ENCODE measurements around the gene CCDC15. TPM values are rescaled to one million over a fixed set of nuclear protein-coding genes. Genes with fewer than 3 reads are reported as not detected.

The CCDC15 gene
- total RNA-seq, 2 donors from 2014 or later = 0.91 to 1.3 TPM

DNA sequence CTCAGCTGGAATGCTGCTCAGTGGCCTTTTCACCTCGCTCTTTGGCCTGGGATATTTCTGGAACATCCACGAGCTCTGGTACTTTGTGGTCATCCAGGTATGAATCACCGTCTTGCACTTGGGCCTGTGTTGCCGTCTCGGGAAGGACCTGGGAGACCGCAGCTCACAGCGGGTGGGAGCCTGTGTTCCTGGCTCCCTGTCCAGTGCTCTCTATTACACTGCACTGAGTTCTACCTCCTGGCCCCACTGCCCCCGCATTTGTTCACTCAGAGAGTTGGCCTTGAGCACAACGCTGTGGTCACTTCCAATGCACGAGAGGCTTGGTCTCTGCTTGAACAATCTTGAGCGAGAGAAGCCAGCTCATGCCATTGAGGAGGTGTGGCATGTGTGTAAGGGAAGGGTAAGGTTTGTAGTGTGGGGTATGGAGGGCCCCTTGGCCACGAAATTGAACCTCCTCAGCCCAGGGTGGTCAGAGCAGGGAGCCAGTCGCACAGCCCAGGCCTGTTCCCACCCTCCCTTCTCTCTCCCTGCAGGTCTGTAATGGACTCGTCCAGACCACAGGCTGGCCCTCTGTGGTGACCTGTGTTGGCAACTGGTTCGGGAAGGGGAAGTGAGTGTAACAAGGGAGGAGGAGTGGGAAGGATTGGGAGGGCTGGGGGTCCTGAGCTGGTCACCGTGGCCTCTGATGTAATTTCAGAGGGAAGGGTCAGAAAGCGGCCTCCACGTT is 125.3 kb downstream of the CCDC15 start:
- H3K4me1 Mint-ChIP-seq = peaks cover under 1% of the 10 kb centered on the region
- H3K36me3 Mint-ChIP-seq (ENCODE audit: low read depth) = peaks cover 5% of the 10 kb centered on the region
- no peaks in the 10 kb centered on the region for H3K9me3 ChIP-seq (ENCODE audit: control insufficient read depth, low read length, poor library complexity, severe bottlenecking)
- H3K27me3 Mint-ChIP-seq = peaks cover 49% of the 10 kb centered on the region
- no peak overlapping the region for H3K4me3 Mint-ChIP-seq
- ATAC-seq = no peak
- no peak for DNase-seq
- H3K27ac Mint-ChIP-seq = no peak overlapping the region

- H3K9me3 ChIP-seq (ENCODE audit: control insufficient read depth, low read length, poor library complexity, severe bottlenecking) = no peaks in the 10 kb centered on the region
- DNase-seq (no peak), ATAC-seq (no peak)
- Mint-ChIP-seq H3K4me1 (no peaks in the 10 kb centered on the region), H3K27ac (no peak overlapping the region), H3K4me3 (no peak overlapping the region), H3K36me3 (ENCODE audit: low read depth) (peaks cover 5% of the 10 kb centered on the region), H3K27me3 (peaks cover 47% of the 10 kb centered on the region)
Measured at GRCh38 chr11:125079878-125080530, 126.0 kb downstream of the CCDC15 start.

DNA sequence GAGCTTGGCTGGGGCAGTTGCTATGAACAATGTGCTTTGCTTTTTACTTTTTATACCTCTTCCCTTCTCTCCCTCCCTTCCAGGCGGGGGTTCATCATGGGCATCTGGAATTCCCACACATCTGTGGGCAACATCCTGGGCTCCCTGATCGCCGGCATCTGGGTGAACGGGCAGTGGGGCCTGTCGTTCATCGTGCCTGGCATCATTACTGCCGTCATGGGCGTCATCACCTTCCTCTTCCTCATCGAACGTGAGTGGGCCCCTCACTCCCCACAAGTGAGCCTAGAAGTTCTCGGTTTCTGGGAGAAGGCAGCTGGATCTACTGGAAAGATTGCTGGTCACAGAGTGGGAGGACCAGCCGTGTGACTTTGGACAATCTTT is 126.5 kb downstream of the CCDC15 start:
- no peaks in the 10 kb centered on the region for H3K9me3 ChIP-seq (ENCODE audit: control insufficient read depth, low read length, poor library complexity, severe bottlenecking)
- Mint-ChIP-seq H3K4me3 (peak overlapping the region; percentile 49), H3K27ac (no peak overlapping the region), H3K27me3 (peaks cover 52% of the 10 kb centered on the region), H3K4me1 (no peaks in the 10 kb centered on the region), H3K36me3 (ENCODE audit: low read depth) (peaks cover 5% of the 10 kb centered on the region)
- DNase-seq = no peak
- ATAC-seq = no peak

GRCh38 chr11:125081098-125081798 is 127.2 kb downstream of the CCDC15 start:
- no peak for ATAC-seq
- H3K9me3 ChIP-seq (ENCODE audit: control insufficient read depth, low read length, poor library complexity, severe bottlenecking) = no peaks in the 10 kb centered on the region
- H3K27ac Mint-ChIP-seq = no peak overlapping the region
- peaks cover 5% of the 10 kb centered on the region for H3K36me3 Mint-ChIP-seq (ENCODE audit: low read depth)
- peaks cover 57% of the 10 kb centered on the region for H3K27me3 Mint-ChIP-seq
- no peak for DNase-seq
- H3K4me1 Mint-ChIP-seq = no peaks in the 10 kb centered on the region
- H3K4me3 Mint-ChIP-seq = no peak overlapping the region

DNA sequence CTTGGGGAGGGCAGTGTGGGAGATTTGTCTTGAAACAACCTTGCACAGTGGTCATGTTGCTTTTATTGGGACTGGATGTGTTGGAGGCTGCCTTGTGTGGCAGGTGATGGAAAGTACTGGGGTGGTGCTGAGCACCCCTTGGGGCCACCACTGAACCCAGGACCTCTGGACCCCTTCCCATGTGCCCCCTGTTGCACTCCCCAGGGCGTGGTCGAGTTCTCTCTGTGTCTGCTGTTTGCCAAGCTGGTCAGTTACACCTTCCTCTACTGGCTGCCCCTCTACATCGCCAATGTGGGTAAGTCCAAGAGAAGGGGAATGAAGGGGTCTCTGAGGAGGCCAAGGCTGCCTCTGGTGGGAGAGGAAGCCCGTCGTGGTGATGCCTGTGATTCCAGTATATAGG is 128.0 kb downstream of the CCDC15 start:
- Mint-ChIP-seq H3K4me3 (no peak overlapping the region), H3K36me3 (ENCODE audit: low read depth) (peaks cover 5% of the 10 kb centered on the region), H3K27me3 (peaks cover 53% of the 10 kb centered on the region), H3K4me1 (no peaks in the 10 kb centered on the region), H3K27ac (no peak overlapping the region)
- ATAC-seq (no peak), DNase-seq (no peak)
- H3K9me3 ChIP-seq (ENCODE audit: control insufficient read depth, low read length, poor library complexity, severe bottlenecking) = no peaks in the 10 kb centered on the region

GRCh38 chr11:125082611-125083311 is 128.8 kb downstream of the CCDC15 start:
- ATAC-seq (no peak), DNase-seq (no peak)
- H3K36me3 Mint-ChIP-seq (ENCODE audit: low read depth) = peaks cover 3% of the 10 kb centered on the region
- no peak overlapping the region for H3K4me3 Mint-ChIP-seq
- H3K4me1 Mint-ChIP-seq = no peaks in the 10 kb centered on the region
- peaks cover 46% of the 10 kb centered on the region for H3K27me3 Mint-ChIP-seq
- no peak overlapping the region for H3K27ac Mint-ChIP-seq
- no peaks in the 10 kb centered on the region for H3K9me3 ChIP-seq (ENCODE audit: control insufficient read depth, low read length, poor library complexity, severe bottlenecking)

DNA sequence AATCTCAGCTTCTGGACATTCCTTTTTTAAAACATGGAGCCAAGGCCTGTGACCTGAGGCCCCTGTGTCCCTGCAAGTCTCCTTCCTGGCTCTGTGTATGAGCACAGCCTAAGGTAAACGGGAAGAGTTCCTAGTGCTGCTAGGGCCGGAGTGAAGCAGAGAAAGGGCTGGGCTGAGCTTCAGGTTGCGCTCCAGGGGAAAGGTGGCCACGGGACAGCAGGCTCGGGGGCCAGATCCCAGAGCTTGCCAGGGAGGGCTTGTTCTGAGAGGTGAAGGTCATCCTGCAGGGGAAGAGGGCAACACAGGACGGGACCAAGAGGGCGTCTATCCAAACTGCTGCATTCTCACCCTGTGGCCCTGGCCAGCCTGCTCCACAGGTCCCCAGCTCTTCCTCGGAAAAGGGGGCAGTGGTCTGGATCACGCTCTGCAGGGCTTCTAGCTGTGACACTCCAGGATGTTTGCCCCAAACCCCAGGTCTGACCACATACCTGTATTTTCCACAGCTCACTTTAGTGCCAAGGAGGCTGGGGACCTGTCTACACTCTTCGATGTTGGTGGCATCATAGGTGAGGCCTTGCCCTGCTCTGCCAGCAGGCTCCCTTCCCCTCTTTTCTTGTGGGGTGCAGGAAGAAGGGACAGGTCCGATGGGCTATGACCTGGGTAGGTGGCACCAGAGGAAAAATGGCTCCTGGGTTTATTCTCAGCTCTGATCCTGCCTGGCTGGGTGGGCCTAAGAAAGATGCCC is 129.5 kb downstream of the CCDC15 start:
- H3K9me3 ChIP-seq (ENCODE audit: control insufficient read depth, low read length, poor library complexity, severe bottlenecking) = no peaks in the 10 kb centered on the region
- ATAC-seq (no peak), DNase-seq (no peak)
- Mint-ChIP-seq H3K36me3 (ENCODE audit: low read depth) (no peaks in the 10 kb centered on the region), H3K27me3 (peaks cover 39% of the 10 kb centered on the region), H3K27ac (no peak overlapping the region), H3K4me3 (no peak overlapping the region), H3K4me1 (no peaks in the 10 kb centered on the region)

DNA sequence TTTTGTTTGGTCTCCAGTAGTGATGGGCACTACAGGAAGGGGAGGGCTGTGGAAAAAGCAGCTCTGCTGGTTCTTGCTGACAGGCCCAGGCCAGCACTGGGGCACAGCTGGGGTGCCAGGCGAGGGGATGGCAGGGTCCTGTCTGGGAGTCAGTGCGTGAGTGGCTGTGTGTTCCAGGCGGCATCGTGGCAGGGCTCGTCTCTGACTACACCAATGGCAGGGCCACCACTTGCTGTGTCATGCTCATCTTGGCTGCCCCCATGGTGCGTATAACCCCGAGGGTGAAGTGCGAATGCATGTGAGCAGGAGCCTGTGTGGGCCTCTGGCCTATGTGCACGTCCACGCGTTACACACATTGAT is 130.0 kb downstream of the CCDC15 start:
- no peak overlapping the region for H3K27ac Mint-ChIP-seq

GRCh38 chr11:125084761-125085231 is 130.8 kb downstream of the CCDC15 start:
- ATAC-seq (no peak), DNase-seq (no peak)
- H3K4me3 Mint-ChIP-seq = no peak overlapping the region
- H3K4me1 Mint-ChIP-seq = no peaks in the 10 kb centered on the region
- no peaks in the 10 kb centered on the region for H3K36me3 Mint-ChIP-seq (ENCODE audit: low read depth)
- H3K9me3 ChIP-seq (ENCODE audit: control insufficient read depth, low read length, poor library complexity, severe bottlenecking) = no peaks in the 10 kb centered on the region
- no peak overlapping the region for H3K27ac Mint-ChIP-seq
- H3K27me3 Mint-ChIP-seq = peaks cover 29% of the 10 kb centered on the region

More for the DNA sequence above, 130.0 kb downstream of the CCDC15 start:
- no peak for ATAC-seq
- DNase-seq = no peak
- Mint-ChIP-seq H3K4me1 (no peaks in the 10 kb centered on the region), H3K4me3 (no peak overlapping the region), H3K36me3 (ENCODE audit: low read depth) (no peaks in the 10 kb centered on the region), H3K27me3 (peaks cover 33% of the 10 kb centered on the region)
- H3K9me3 ChIP-seq (ENCODE audit: control insufficient read depth, low read length, poor library complexity, severe bottlenecking) = no peaks in the 10 kb centered on the region

DNA sequence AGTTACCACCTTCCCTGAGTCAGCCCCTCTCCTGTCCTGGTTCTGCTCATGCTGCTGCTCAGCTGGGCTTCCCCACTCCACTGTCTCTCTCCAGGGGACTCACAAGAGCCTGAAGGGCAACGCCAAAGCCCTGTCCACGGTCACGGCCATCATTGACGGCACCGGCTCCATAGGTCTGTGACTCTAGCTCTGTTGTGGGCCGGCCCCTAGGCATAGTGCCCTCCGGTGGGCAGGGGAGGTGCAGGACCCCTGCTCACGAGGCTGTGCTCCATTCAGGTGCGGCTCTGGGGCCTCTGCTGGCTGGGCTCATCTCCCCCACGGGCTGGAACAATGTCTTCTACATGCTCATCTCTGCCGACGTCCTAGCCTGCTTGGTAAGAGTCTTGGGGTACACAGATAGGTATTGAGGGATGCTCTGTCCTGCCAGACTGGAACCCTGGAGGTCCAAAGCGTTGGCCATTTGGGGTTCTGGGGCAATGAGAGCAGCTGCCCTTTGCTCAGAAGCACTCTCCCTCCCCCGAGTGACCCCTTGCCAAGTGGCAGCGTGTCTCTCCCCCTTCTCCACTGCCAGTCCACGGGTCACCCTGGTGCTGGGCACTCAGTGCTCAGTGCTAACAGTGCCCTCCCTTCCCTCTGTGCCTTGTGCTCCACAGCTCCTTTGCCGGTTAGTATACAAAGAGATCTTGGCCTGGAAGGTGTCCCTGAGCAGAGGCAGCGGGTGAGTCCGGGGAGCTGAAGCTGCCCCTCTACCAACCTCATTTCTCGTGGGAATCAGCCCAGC is 131.5 kb downstream of the CCDC15 start:
- Mint-ChIP-seq H3K4me3 (no peak overlapping the region), H3K4me1 (no peaks in the 10 kb centered on the region), H3K36me3 (ENCODE audit: low read depth) (no peaks in the 10 kb centered on the region), H3K27me3 (peaks cover 29% of the 10 kb centered on the region), H3K27ac (no peak overlapping the region)
- no peak for DNase-seq
- H3K9me3 ChIP-seq (ENCODE audit: control insufficient read depth, low read length, poor library complexity, severe bottlenecking) = no peaks in the 10 kb centered on the region
- ATAC-seq = no peak

DNA sequence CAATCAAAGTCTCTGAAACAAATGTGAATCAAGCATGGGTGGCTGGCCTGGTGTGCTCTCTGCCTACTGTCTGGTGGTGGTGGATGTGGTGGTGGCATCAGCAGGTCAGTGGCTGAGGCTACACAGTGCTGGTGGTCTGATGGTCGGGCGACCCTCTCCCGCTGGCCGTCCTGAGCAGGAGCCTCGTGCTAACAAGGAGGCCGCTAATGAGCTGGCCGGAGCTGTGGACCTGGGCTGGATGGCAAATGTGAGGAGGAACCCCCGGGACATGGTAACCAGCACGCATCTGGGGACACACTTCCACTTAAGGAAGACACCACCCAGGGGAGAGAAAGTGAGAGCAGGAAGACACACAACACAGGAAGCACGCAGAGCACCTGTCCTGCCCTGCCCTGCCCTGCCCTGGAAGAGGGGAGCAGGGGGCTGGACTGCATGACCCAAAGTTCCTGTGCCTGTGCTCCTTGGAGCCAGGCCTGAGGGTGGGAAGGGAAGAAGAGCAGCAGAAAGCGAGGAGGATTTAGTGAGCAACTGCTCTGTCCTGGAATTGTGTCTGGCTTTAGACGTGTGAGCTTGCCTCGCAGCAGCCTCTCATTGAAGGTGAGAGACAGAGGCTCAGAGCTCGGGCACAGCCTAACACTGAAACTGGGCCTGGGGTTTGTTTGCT is 132.8 kb downstream of the CCDC15 start:
- H3K27ac Mint-ChIP-seq = no peak overlapping the region
- no peak for DNase-seq
- ATAC-seq = no peak
- no peak overlapping the region for H3K4me3 Mint-ChIP-seq
- no peaks in the 10 kb centered on the region for H3K9me3 ChIP-seq (ENCODE audit: control insufficient read depth, low read length, poor library complexity, severe bottlenecking)
- H3K27me3 Mint-ChIP-seq = peaks cover 26% of the 10 kb centered on the region
- no peaks in the 10 kb centered on the region for H3K36me3 Mint-ChIP-seq (ENCODE audit: low read depth)
- H3K4me1 Mint-ChIP-seq = peaks cover 2% of the 10 kb centered on the region

GRCh38 chr11:125088123-125088522 is 134.1 kb downstream of the CCDC15 start:
- H3K36me3 Mint-ChIP-seq (ENCODE audit: low read depth) = peaks cover 2% of the 10 kb centered on the region
- ATAC-seq (no peak), DNase-seq (no peak)
- no peaks in the 10 kb centered on the region for H3K9me3 ChIP-seq (ENCODE audit: control insufficient read depth, low read length, poor library complexity, severe bottlenecking)
- no peak overlapping the region for H3K4me3 Mint-ChIP-seq
- H3K27ac Mint-ChIP-seq = no peak overlapping the region
- H3K27me3 Mint-ChIP-seq = peaks cover 21% of the 10 kb centered on the region
- peaks cover 2% of the 10 kb centered on the region for H3K4me1 Mint-ChIP-seq

Measured in T-helper 17 cell (primary cell).